ENCODE results near the gene CD180. TPM values are rescaled to one million over a fixed set of nuclear protein-coding genes. Genes with fewer than 3 reads are reported as not detected.

The CD180 gene
- total and polyA plus RNA-seq, 2 experiments from 2014 or later: 0.07 TPM; not detected in 1

- no peak overlapping the region for H3K4me3 ChIP-seq
- DNase-seq (ENCODE audit: low spot score): no peak
- no peak overlapping the region for H2AFZ ChIP-seq
- H3K4me2 ChIP-seq: no peak overlapping the region
- no peaks in the 10 kb centered on the region for H3K9me3 ChIP-seq (ENCODE audit: low read depth)
- no peaks in the 10 kb centered on the region for H4K20me1 ChIP-seq (ENCODE audit: insufficient read depth, poor library complexity, severe bottlenecking)
- H3K27me3 ChIP-seq: no peaks in the 10 kb centered on the region
- H3K27ac ChIP-seq: no peak overlapping the region
- no peak for TF ChIP-seq EZH2phosphoT487 (IDR thresholded peaks at IDR 0.05; ENCODE audit: low read depth, severe bottlenecking, unreplicated experiment)
- no peak for TF ChIP-seq CTCF (IDR thresholded peaks at IDR 0.05; ENCODE audit: poor library complexity)
- TF ChIP-seq EZH2 (IDR thresholded peaks at IDR 0.05; ENCODE audit: borderline replicate concordance): no peak
- H3K9me2 ChIP-seq (replicated peaks; ENCODE audit: insufficient read depth): no peaks in the 10 kb centered on the region
- peaks cover 21% of the 10 kb centered on the region for H3K4me1 ChIP-seq (ENCODE audit: insufficient read depth)
- no peaks in the 10 kb centered on the region for H3K79me2 ChIP-seq
- no peaks in the 10 kb centered on the region for H3K36me3 ChIP-seq (replicated peaks; ENCODE audit: insufficient read depth, low read depth)
Observed at GRCh38 chr5:67141644-67142043, 55.0 kb downstream of the CD180 start.

- H3K9me3 ChIP-seq (ENCODE audit: low read depth): no peaks in the 10 kb centered on the region
- H3K4me3 ChIP-seq: no peak overlapping the region
- peaks cover 21% of the 10 kb centered on the region for H3K4me1 ChIP-seq (ENCODE audit: insufficient read depth)
- no peaks in the 10 kb centered on the region for H3K27me3 ChIP-seq
- H3K36me3 ChIP-seq (replicated peaks; ENCODE audit: insufficient read depth, low read depth): no peaks in the 10 kb centered on the region
- no peaks in the 10 kb centered on the region for H4K20me1 ChIP-seq (ENCODE audit: insufficient read depth, poor library complexity, severe bottlenecking)
- no peak for TF ChIP-seq EZH2 (IDR thresholded peaks at IDR 0.05; ENCODE audit: borderline replicate concordance)
- TF ChIP-seq CTCF (IDR thresholded peaks at IDR 0.05; ENCODE audit: poor library complexity): no peak
- TF ChIP-seq EZH2phosphoT487 (IDR thresholded peaks at IDR 0.05; ENCODE audit: low read depth, severe bottlenecking, unreplicated experiment): no peak
- no peak overlapping the region for H3K4me2 ChIP-seq
- H2AFZ ChIP-seq: no peak overlapping the region
- DNase-seq (ENCODE audit: low spot score): no peak
- no peaks in the 10 kb centered on the region for H3K9me2 ChIP-seq (replicated peaks; ENCODE audit: insufficient read depth)
- H3K27ac ChIP-seq: no peak overlapping the region
- WGBS (ENCODE audit: low lambda C conversion rate, missing lambda C conversion rate): 97% methylated on average over 4 of the region's 4 CpGs
- H3K79me2 ChIP-seq: no peaks in the 10 kb centered on the region
Observed at GRCh38 chr5:67140413-67140812, 56.2 kb downstream of the CD180 start.

GRCh38 chr5:67139030-67139429, 57.6 kb downstream of the CD180 start:
- no peak overlapping the region for H2AFZ ChIP-seq
- no peak for DNase-seq (ENCODE audit: low spot score)
- TF ChIP-seq EZH2 (IDR thresholded peaks at IDR 0.05; ENCODE audit: borderline replicate concordance) (no peak), CTCF (IDR thresholded peaks at IDR 0.05; ENCODE audit: poor library complexity) (no peak), EZH2phosphoT487 (IDR thresholded peaks at IDR 0.05; ENCODE audit: low read depth, severe bottlenecking, unreplicated experiment) (no peak)
- H3K36me3 ChIP-seq (replicated peaks; ENCODE audit: insufficient read depth, low read depth): no peaks in the 10 kb centered on the region
- WGBS (ENCODE audit: low lambda C conversion rate, missing lambda C conversion rate): 84% methylated on average over 5 of the region's 5 CpGs
- H3K4me3 ChIP-seq: no peak overlapping the region
- no peaks in the 10 kb centered on the region for H4K20me1 ChIP-seq (ENCODE audit: insufficient read depth, poor library complexity, severe bottlenecking)
- no peak overlapping the region for H3K4me2 ChIP-seq
- no peaks in the 10 kb centered on the region for H3K79me2 ChIP-seq
- H3K27ac ChIP-seq: no peak overlapping the region
- no peaks in the 10 kb centered on the region for H3K9me2 ChIP-seq (replicated peaks; ENCODE audit: insufficient read depth)
- H3K4me1 ChIP-seq (ENCODE audit: insufficient read depth): peaks cover 13% of the 10 kb centered on the region
- H3K27me3 ChIP-seq: no peaks in the 10 kb centered on the region
- H3K9me3 ChIP-seq (ENCODE audit: low read depth): no peaks in the 10 kb centered on the region
